IPS-18c (cell line): ENCODE measurements around the gene CAPZB.

Experiments used
- H3K4me3 ChIP-seq: 2 replicates; pipeline ENCODE4 v1.7.0; 2013; ENCODE audit warnings: low read depth, mild to moderate bottlenecking, low read length, moderate library complexity; ENCODE audit not compliant: insufficient read depth
- H3K9me3 ChIP-seq: one replicate; pipeline ENCODE4 v1.6.1; 2013; ENCODE audit warnings: mild to moderate bottlenecking, low read length, moderate library complexity; ENCODE audit not compliant: control insufficient read depth, insufficient read depth

CAPZB gene

DNA sequence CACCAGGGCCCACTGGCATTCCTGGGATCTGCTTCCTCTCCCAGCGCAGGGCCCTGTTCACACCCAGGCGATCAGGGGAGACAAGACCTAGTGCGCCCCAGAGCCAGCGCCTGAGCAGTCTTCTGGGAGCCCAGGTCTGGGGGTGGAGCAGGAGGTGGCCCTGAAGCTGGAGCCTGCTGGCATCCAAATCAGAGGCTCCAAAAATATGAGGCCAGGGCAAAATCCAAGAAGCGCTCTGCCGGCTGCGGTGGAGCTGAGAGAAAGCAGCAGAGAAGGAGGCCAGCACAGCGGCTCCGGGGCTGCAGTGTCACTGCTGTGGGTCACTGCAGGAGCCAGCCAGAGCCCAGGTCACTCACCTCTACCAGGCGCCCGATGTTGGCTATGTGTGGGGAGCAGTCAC lies 140.5 kb downstream of the CAPZB start:
- Histone ChIP-seq H3K9me3 (peaks cover 3% of the 10 kb centered on the region), H3K4me3 (no peak overlapping the region)

- Histone ChIP-seq H3K4me3 (no peak overlapping the region), H3K9me3 (peaks cover 3% of the 10 kb centered on the region)
Measured at GRCh38 chr1:19344372-19344810, 140.9 kb downstream of the CAPZB start.

- Histone ChIP-seq H3K9me3 (peaks cover 3% of the 10 kb centered on the region), H3K4me3 (no peak overlapping the region)
Measured at GRCh38 chr1:19343617-19344350, 141.6 kb downstream of the CAPZB start.

DNA sequence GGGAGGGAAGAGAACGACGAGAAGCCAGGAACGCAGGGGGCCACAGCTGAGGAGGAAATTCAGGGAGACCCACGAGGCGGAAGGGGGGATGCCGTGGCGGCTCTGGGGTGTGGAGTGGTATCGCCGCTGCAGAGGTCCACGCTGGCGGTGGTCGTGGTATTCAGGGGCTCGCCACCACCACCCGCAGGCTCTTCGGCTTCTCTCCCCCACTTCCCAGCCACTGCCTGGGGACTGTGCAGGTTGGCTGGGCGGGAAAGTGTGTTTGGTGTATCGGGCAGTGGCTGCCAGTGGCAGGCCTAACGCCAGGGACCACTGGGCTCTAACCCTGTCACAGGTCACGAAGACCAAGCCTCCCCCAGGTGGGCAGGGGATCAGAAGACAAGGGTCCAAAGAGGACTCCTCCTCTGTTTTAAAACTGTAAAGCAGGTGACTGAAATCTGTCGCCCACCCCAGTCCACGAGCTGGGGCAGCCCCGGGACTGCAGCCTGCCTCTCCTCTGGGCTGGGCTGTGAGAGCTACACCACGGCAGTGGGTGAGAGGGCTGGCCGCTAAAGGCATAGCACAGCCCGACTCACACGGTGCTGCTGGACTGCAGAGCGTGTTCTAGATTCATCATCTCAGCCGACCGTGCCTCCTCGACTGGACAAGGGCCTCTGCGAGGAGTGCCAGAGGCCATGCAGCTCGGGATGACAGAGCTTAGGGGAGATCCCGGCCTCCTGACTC lies 142.3 kb downstream of the CAPZB start:
- Histone ChIP-seq H3K4me3 (no peak overlapping the region), H3K9me3 (peaks cover 3% of the 10 kb centered on the region)

DNA sequence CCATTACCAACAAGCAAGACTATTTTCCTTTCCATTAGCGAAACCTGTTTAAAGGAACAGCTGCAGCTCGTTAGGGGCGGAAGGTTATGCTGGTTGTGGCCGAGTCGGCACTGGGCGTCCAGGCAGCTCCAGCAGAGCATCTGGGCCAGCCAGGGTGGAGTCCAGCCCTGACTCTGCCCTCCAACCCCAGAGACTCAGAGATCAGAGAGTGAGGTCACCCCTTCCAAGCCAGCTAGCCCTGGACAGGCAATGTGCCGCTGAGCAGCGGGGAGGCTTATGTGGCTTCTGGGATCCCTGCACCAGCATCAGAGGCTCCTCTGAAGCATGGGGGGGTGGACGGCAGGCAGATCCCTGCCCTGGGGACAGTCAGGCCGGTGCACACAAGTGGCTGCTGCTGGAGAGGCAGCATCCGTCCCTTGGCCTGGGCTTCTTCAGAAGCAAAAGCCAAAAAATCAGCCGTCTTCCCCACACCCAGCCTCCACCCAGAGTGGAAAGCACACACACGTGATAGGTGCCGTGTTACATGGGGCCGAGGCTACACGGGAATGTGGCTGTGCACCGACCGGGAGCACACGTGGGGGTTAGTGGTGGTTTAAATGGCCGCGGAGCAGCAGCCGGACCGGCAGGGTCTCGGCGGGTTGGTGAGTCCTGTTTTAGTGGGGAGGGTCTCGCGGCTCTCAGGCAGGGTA lies 143.1 kb downstream of the CAPZB start:
- Histone ChIP-seq H3K9me3 (peaks cover 3% of the 10 kb centered on the region), H3K4me3 (no peak overlapping the region)

GRCh38 chr1:19341201-19342061 lies 143.9 kb downstream of the CAPZB start:
- H3K4me3 ChIP-seq, result no peak overlapping the region
- peaks cover 3% of the 10 kb centered on the region for H3K9me3 ChIP-seq

GRCh38 chr1:19340387-19340937 lies 144.9 kb downstream of the CAPZB start:
- Histone ChIP-seq H3K4me3 (no peak overlapping the region), H3K9me3 (peaks cover 3% of the 10 kb centered on the region)

GRCh38 chr1:19339214-19339861 lies 146.0 kb downstream of the CAPZB start:
- H3K9me3 ChIP-seq, result no peaks in the 10 kb centered on the region
- H3K4me3 ChIP-seq, result no peak overlapping the region

DNA sequence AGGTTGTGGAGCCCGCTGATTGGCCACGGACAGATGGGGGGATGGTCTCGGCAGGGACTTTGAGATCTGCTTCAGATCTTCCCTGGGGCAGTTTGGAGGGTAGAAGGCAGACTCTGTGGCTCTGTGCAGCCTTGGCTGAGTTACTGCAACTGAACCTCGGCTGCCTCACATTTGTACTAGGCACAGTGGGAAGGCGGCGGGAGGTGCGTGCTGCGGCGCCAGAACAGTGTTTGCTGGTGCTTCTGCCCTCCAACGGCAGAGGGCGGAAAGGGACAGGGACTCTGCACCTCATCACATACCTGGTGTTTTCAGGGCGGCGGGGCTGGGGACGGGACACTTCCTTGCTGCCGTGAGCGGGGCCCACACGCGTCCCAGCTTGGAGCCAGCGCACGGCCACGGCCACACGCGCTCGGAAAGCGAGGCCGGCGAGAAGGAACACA lies 147.0 kb downstream of the CAPZB start:
- H3K9me3 ChIP-seq, result no peaks in the 10 kb centered on the region
- no peak overlapping the region for H3K4me3 ChIP-seq

GRCh38 chr1:19337289-19337688 lies 148.1 kb downstream of the CAPZB start:
- H3K4me3 ChIP-seq, result no peak overlapping the region
- H3K9me3 ChIP-seq, result no peaks in the 10 kb centered on the region

DNA sequence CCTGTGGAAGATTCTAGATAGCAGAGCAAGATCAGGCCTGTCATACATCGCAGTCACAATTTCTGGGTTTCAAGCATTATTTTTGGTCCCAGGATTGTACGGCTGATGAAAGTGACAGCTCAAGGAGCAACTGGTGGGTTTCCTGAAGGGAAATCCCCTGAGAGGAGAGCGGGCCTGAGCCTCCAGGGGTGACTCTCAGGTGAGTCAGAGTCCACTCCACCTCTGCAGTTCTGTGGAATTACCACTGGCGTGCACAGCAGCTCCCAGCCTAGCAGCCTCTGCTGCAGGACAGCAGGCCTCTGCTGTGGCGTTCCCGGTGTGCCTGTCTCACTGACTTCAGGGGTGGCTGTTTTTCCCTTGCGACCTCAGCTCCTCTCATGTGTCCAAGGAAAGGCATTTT lies 148.8 kb downstream of the CAPZB start:
- Histone ChIP-seq H3K9me3 (no peaks in the 10 kb centered on the region), H3K4me3 (no peak overlapping the region)

DNA sequence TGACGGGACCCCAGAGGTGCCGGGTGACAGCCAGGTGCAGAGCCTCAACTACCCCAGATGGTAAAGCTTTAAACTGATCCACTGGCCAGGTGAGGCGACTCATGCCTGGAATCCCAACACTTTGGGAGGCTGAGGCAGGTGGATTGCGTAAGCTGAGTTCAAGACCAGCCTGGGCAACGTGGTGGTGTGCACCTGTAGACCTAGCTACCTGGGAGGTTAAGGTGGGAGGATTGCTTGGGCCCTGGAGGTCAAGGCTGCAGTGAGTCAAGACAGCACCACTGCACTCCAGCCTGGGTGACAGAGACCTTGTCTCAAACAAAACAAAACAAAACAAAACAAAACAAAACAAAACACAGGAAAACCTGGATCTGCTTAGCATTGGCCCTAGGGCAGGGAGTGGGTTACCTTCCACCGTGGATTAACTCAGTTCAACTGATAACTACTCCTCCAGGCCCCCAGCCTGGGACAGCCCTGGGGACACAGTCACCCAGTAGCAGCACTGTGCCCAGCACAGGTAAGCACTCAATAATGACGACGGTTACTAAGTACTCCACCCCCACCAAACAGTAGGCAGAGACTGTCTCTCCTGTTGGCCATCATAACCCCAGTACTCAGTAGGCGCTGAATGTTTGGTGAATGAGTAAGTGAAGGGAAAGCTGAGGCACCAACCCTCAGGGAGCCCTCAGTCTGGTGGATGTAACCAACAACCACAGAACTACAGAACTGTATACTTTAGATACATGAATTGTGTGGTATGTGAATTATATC lies 151.6 kb downstream of the CAPZB start:
- Histone ChIP-seq H3K9me3 (no peaks in the 10 kb centered on the region), H3K4me3 (no peak overlapping the region)

GRCh38 chr1:19332832-19333231 lies 152.5 kb downstream of the CAPZB start:
- Histone ChIP-seq H3K4me3 (no peak overlapping the region), H3K9me3 (no peaks in the 10 kb centered on the region)

- H3K9me3 ChIP-seq, result no peaks in the 10 kb centered on the region
- no peak overlapping the region for H3K4me3 ChIP-seq
Measured at GRCh38 chr1:19331262-19331878, 154.0 kb downstream of the CAPZB start.

GRCh38 chr1:19330449-19331135 lies 154.7 kb downstream of the CAPZB start:
- Histone ChIP-seq H3K9me3 (no peaks in the 10 kb centered on the region), H3K4me3 (no peak overlapping the region)
